ENCODE results near the gene ZNF445. TPM values are rescaled to one million over a fixed set of nuclear protein-coding genes. Genes with fewer than 3 reads are reported as not detected.

The ZNF445 gene
- total and polyA plus RNA-seq, 9 of the 15 experiments (the other 6 are each of a cell fraction or from before 2014, with no cell fraction given), result 1.2 to 26.9 (median 10.6) TPM

- TF ChIP-seq MEIS2 (IDR thresholded peaks at IDR 0.05; ENCODE audit: partially characterized antibody) (no peak), JUND (IDR thresholded peaks at IDR 0.05; ENCODE audit: borderline replicate concordance, low read depth, low read length) (peak; percentile 72), JUND (tag; IDR thresholded peaks at IDR 0.05; ENCODE audit: borderline replicate concordance, low read depth, low read length) (no peak; the same call in 2 of the 3 replicates), DDX20 (tag; IDR thresholded peaks at IDR 0.05; ENCODE audit: low read depth) (no peak), MCM3 (IDR thresholded peaks at IDR 0.05) (no peak), MED1 (CRISPR knock-in tag; IDR thresholded peaks at IDR 0.05; ENCODE audit: borderline replicate concordance) (no peak), CTBP1 (IDR thresholded peaks at IDR 0.05; ENCODE audit: borderline replicate concordance) (peak; percentile 48), BDP1 (IDR thresholded peaks at IDR 0.05; ENCODE audit: insufficient read depth, insufficient read length) (no peak), ERF (CRISPR knock-in tag; IDR thresholded peaks at IDR 0.05) (no peak), HES1 (IDR thresholded peaks at IDR 0.05; ENCODE audit: low read depth) (peak; percentile 34; the same call in 1 of the 2 replicates), RBM17 (IDR thresholded peaks at IDR 0.05; ENCODE audit: borderline replicate concordance, low read depth, low read length) (no peak), RAD51 (IDR thresholded peaks at IDR 0.05; ENCODE audit: borderline replicate concordance, low read depth) (no peak), U2AF2 (optimal IDR thresholded peaks at IDR 0.05; ENCODE audit: low read depth, low read length) (no peak), SOX6 (IDR thresholded peaks at IDR 0.05) (peak; percentile 16; the same call in 1 of the 2 replicates), SMAD1 (IDR thresholded peaks at IDR 0.05; ENCODE audit: low read depth, low read length, partially characterized antibody) (no peak), MITF (IDR thresholded peaks at IDR 0.05) (no peak), TCF3 (CRISPR knock-in tag; IDR thresholded peaks at IDR 0.05) (no peak), ZNF77 (CRISPR knock-in tag; IDR thresholded peaks at IDR 0.05) (no peak), KDM1A (IDR thresholded peaks at IDR 0.05) (peak in 1 of 2 experiments; percentile 40; a peak in 1 of 4 replicates), BCL6 (CRISPR knock-in tag; IDR thresholded peaks at IDR 0.05) (no peak)
- TF ChIP-seq, protein P1, sequence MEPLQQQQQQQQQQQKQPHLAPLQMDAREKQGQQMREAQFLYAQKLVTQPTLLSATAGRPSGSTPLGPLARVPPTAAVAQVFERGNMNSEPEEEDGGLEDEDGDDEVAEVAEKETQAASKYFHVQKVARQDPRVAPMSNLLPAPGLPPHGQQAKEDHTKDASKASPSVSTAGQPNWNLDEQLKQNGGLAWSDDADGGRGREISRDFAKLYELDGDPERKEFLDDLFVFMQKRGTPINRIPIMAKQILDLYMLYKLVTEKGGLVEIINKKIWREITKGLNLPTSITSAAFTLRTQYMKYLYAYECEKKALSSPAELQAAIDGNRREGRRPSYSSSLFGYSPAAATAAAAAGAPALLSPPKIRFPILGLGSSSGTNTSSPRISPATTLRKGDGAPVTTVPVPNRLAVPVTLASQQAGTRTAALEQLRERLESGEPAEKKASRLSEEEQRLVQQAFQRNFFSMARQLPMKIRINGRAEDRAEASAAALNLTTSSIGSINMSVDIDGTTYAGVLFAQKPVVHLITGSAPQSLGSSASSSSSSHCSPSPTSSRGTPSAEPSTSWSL (CRISPR knock-in tag; IDR thresholded peaks at IDR 0.05; ENCODE audit: borderline replicate concordance), result no peak
- TF ChIP-seq, protein P2, sequence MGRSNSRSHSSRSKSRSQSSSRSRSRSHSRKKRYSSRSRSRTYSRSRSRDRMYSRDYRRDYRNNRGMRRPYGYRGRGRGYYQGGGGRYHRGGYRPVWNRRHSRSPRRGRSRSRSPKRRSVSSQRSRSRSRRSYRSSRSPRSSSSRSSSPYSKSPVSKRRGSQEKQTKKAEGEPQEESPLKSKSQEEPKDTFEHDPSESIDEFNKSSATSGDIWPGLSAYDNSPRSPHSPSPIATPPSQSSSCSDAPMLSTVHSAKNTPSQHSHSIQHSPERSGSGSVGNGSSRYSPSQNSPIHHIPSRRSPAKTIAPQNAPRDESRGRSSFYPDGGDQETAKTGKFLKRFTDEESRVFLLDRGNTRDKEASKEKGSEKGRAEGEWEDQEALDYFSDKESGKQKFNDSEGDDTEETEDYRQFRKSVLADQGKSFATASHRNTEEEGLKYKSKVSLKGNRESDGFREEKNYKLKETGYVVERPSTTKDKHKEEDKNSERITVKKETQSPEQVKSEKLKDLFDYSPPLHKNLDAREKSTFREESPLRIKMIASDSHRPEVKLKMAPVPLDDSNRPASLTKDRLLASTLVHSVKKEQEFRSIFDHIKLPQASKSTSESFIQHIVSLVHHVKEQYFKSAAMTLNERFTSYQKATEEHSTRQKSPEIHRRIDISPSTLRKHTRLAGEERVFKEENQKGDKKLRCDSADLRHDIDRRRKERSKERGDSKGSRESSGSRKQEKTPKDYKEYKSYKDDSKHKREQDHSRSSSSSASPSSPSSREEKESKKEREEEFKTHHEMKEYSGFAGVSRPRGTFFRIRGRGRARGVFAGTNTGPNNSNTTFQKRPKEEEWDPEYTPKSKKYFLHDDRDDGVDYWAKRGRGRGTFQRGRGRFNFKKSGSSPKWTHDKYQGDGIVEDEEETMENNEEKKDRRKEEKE (IDR thresholded peaks at IDR 0.05; ENCODE audit: borderline replicate concordance in 1 of 2, control insufficient read depth in 1 of 2, low read depth in 2 of 2, low read length in 1 of 2), result no peak
These were observed 8.6 kb downstream of the ZNF445 start (continued) for GRCh38 chr3:44468572-44469520.

Measured in K562 (cell line).